DOHH2 (cell line): ENCODE data around the gene FAM118A.
"Not testable (repeated sequence)": the region's sequence is repeated elsewhere in the genome, so short reads cannot be mapped to it uniquely, and the experiment has no call there.

ENCODE experiments used
- H3F3A ChIP-seq: fragments of 200-600 bp; sonication (generic), shearing (Covaris generic); 2 replicates; pipeline ENCODE4 v1.6.0; 2016; ENCODE audit warnings: antibody characterized with exemption, mild to moderate bottlenecking; ENCODE audit not compliant: control insufficient read depth, insufficient read depth
- H3K27ac ChIP-seq: fragments of 200-600 bp; sonication (generic); 2 replicates; pipeline ENCODE4 v1.5.1; 2014; ENCODE audit warnings: low read depth, mild to moderate bottlenecking, low read length, moderate library complexity
- H3K27me3 ChIP-seq: fragments of 200-600 bp; sonication (generic); 2 replicates; pipeline ENCODE4 v1.6.1; 2014; ENCODE audit warnings: mild to moderate bottlenecking, low read length, mixed read lengths; ENCODE audit not compliant: control insufficient read depth
- H3K36me3 ChIP-seq: fragments of 200-600 bp; sonication (generic); 2 replicates; pipeline ENCODE4 v1.6.1; 2014; ENCODE audit warnings: mild to moderate bottlenecking, low read length, moderate library complexity, mixed read lengths; ENCODE audit not compliant: control insufficient read depth
- H3K4me1 ChIP-seq: fragments of 200-600 bp; sonication (generic); 2 replicates; pipeline ENCODE4 v1.6.1; 2014; ENCODE audit warnings: mild to moderate bottlenecking, low read length, mixed read lengths; ENCODE audit not compliant: control insufficient read depth
- H3K4me2 ChIP-seq: fragments of 200-600 bp; sonication (generic); 2 replicates; pipeline ENCODE4 v1.6.0; 2014; ENCODE audit warnings: mild to moderate bottlenecking, low read length, moderate library complexity
- H3K4me3 ChIP-seq: fragments of 200-600 bp; sonication (generic); 2 replicates; pipeline ENCODE4 v1.5.1; 2014; ENCODE audit warnings: mild to moderate bottlenecking, low read length, mixed read lengths
- H3K79me2 ChIP-seq: fragments of 200-600 bp; sonication (generic); 2 replicates; pipeline ENCODE4 v1.6.1; 2014; ENCODE audit warnings: mild to moderate bottlenecking, low read length, mixed read lengths; ENCODE audit not compliant: control insufficient read depth
- H3K9me2 ChIP-seq: fragments of 200-600 bp; sonication (generic); replicated peaks from 2 replicates; pipeline ENCODE4 v1.6.1; 2014; ENCODE audit warnings: mild to moderate bottlenecking, low read length, mixed read lengths; ENCODE audit not compliant: control insufficient read depth
- H3K9me3 ChIP-seq: fragments of 200-600 bp; sonication (generic); 2 replicates; pipeline ENCODE4 v1.6.1; 2014; ENCODE audit warnings: antibody characterized with exemption, low read length, mixed read lengths; ENCODE audit not compliant: control insufficient read depth, insufficient read depth
- H4K20me1 ChIP-seq: fragments of 200-600 bp; sonication (generic); 2 replicates; pipeline ENCODE4 v1.6.0; 2014; ENCODE audit warnings: low read depth, mild to moderate bottlenecking, antibody characterized with exemption, low read length, moderate library complexity; ENCODE audit not compliant: control insufficient read depth, insufficient read depth
- CTCF ChIP-seq: fragments of 200-600 bp; sonication (generic); IDR thresholded peaks from one replicate; pipeline ENCODE4 v1.5.1; 2014; ENCODE audit warnings: antibody characterized with exemption, mild to moderate bottlenecking, low read depth, low read length; ENCODE audit not compliant: poor library complexity, severe bottlenecking
- EZH2phosphoT487 ChIP-seq: fragments of 200-600 bp; sonication (generic); IDR thresholded peaks from 2 replicates; pipeline ENCODE4 v1.6.1; 2017; ENCODE audit warnings: borderline replicate concordance, mild to moderate bottlenecking, antibody characterized with exemption, low read length, moderate library complexity, mixed read lengths

Gene FAM118A

GRCh38 chr22:45294030-45294429 is 15.7 kb upstream of the FAM118A start:
- Histone ChIP-seq H3K79me2 (no peaks in the 10 kb centered on the region), H3K4me1 (peaks cover 9% of the 10 kb centered on the region), H3K4me2 (no peak overlapping the region), H3K9me2 (no peaks in the 10 kb centered on the region), H3F3A (no peaks in the 10 kb centered on the region), H3K36me3 (no peaks in the 10 kb centered on the region), H3K9me3 (no peaks in the 10 kb centered on the region), H3K4me3 (no peak overlapping the region), H4K20me1 (no peaks in the 10 kb centered on the region), H3K27me3 (0 out of 2 replicates have a peak, but pooled peaks cover 3% of the 10 kb centered on the region), H3K27ac (no peak overlapping the region)
- TF ChIP-seq EZH2phosphoT487 (no peak), CTCF (no peak)

GRCh38 chr22:45295004-45295403 is 14.7 kb upstream of the FAM118A start:
- not testable (repeated sequence) for H3K4me3 ChIP-seq, H3K4me1 ChIP-seq, H3K27ac ChIP-seq

GRCh38 chr22:45295492-45295891 is 14.2 kb upstream of the FAM118A start:
- Histone ChIP-seq H3K9me2 (no peaks in the 10 kb centered on the region), H4K20me1 (no peaks in the 10 kb centered on the region), H3K4me3 (no peak overlapping the region), H3K27me3 (peaks cover 10% of the 10 kb centered on the region; the same call in 1 of the 2 replicates), H3K9me3 (no peaks in the 10 kb centered on the region), H3K4me2 (no peak overlapping the region), H3K79me2 (no peaks in the 10 kb centered on the region), H3K36me3 (no peaks in the 10 kb centered on the region), H3F3A (no peaks in the 10 kb centered on the region), H3K4me1 (peaks cover 9% of the 10 kb centered on the region), H3K27ac (no peak overlapping the region)
- TF ChIP-seq CTCF (no peak), EZH2phosphoT487 (no peak)

More at GRCh38 chr22:45295004-45295403, 14.7 kb upstream of the FAM118A start:
- not testable (repeated sequence) for H3K9me3 ChIP-seq, H4K20me1 ChIP-seq, H3K27me3 ChIP-seq, H3K4me2 ChIP-seq, H3K9me2 ChIP-seq, H3K79me2 ChIP-seq, H3K36me3 ChIP-seq, H3F3A ChIP-seq

GRCh38 chr22:45296628-45297297 is 13.0 kb upstream of the FAM118A start:
- Histone ChIP-seq H3K4me2 (peak overlapping the region; percentile 52), H3K36me3 (no peaks in the 10 kb centered on the region), H3K27ac (no peak overlapping the region), H3K4me1 (peaks cover 9% of the 10 kb centered on the region), H3K79me2 (no peaks in the 10 kb centered on the region), H3F3A (no peaks in the 10 kb centered on the region), H3K4me3 (peak overlapping the region; percentile 30), H3K9me2 (no peaks in the 10 kb centered on the region), H3K9me3 (no peaks in the 10 kb centered on the region), H3K27me3 (peaks cover 13% of the 10 kb centered on the region; the same call in 1 of the 2 replicates), H4K20me1 (no peaks in the 10 kb centered on the region)
- TF ChIP-seq EZH2phosphoT487 = no peak
- no peak for TF ChIP-seq CTCF
